ENCODE measurements around the gene CREB3L4. TPM values are rescaled to one million over a fixed set of nuclear protein-coding genes. Genes with fewer than 3 reads are reported as not detected.

The CREB3L4 gene
- total and polyA plus RNA-seq, 2 of the 13 experiments (the other 11 are each of a cell fraction or from before 2014, with no cell fraction given): 9.9 to 18.7 TPM

DNA sequence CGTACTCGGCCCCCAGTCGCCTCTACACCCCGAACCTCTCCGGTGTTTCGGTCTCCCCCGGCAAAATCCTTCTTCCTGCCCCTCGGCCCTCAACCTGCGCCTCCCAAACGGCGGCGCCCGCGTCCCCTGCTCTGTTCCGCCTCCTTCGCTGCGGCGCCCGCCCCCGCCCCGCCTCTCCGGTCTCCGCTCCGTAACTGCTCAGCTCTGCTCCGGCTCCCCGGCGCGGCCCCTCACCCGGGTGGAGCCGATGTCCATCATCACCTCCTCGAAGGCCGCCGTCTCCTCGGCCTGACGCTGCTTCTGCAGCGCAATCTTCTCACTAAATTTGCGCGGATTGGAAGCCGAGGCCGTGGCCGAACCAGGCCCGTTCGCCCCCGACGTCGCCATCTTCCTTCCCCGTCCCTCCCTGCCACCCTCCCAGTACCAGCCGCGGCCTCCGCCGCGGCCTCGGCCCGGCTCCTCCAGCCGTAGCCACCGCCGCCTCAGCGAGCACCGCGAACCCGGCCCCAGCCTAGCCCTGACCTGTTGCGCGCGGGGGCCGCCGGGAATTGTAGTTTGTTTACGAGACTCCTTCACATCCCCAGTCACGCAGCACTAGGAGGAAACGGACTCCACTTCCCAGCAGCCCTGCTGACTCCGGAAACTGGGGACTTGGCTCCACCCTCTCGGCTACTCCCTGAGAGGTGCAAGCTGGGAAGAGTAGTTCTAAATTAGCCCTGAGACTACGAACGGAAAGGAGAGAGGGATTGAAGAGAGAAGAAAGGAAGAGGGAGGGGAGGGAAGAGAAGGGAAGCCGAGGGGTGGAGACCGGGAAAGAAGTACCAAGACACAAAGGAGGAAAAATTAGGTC is 9.4 kb upstream of the CREB3L4 start, which contains the start of gene CRTC2 (continued):
- no peak for TF ChIP-seq MYNN (CRISPR knock-in tag; IDR thresholded peaks at IDR 0.05; ENCODE audit: low read depth)
- 0 out of 2 replicates have a peak, but pooled peaks have one; percentile 41 for TF ChIP-seq ZNF350 (CRISPR knock-in tag; IDR thresholded peaks at IDR 0.05; ENCODE audit: borderline replicate concordance, low read depth)
- no peak for TF ChIP-seq ZNF10 (CRISPR knock-in tag; IDR thresholded peaks at IDR 0.05; ENCODE audit: borderline replicate concordance, low read depth)
- no peak for TF ChIP-seq HOXA9 (CRISPR knock-in tag; IDR thresholded peaks at IDR 0.05; ENCODE audit: borderline replicate concordance)
- TF ChIP-seq FLYWCH1 (CRISPR knock-in tag; IDR thresholded peaks at IDR 0.05): no peak
- no peak for TF ChIP-seq ZIK1 (CRISPR knock-in tag; IDR thresholded peaks at IDR 0.05; ENCODE audit: borderline replicate concordance, low read depth)
- no peak for TF ChIP-seq XBP1 (CRISPR knock-in tag; IDR thresholded peaks at IDR 0.05)
- TF ChIP-seq THAP11 (CRISPR knock-in tag; IDR thresholded peaks at IDR 0.05): peak; percentile 98
- TF ChIP-seq FOXA1 (IDR thresholded peaks at IDR 0.05): no peak
- TF ChIP-seq FOXA1 (CRISPR knock-in tag; IDR thresholded peaks at IDR 0.05): 0 out of 2 replicates have a peak, but pooled peaks have one; percentile 15
- peak; percentile 75; the same call in 1 of the 2 replicates for TF ChIP-seq KDM5B (CRISPR knock-in tag; IDR thresholded peaks at IDR 0.05; ENCODE audit: borderline replicate concordance)
- no peak for TF ChIP-seq RORA (CRISPR knock-in tag; IDR thresholded peaks at IDR 0.05)
- no peak for TF ChIP-seq ZFP36L2 (CRISPR knock-in tag; IDR thresholded peaks at IDR 0.05)
- TF ChIP-seq, protein P1, sequence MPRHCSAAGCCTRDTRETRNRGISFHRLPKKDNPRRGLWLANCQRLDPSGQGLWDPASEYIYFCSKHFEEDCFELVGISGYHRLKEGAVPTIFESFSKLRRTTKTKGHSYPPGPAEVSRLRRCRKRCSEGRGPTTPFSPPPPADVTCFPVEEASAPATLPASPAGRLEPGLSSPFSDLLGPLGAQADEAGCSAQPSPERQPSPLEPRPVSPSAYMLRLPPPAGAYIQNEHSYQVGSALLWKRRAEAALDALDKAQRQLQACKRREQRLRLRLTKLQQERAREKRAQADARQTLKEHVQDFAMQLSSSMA (CRISPR knock-in tag; IDR thresholded peaks at IDR 0.05): no peak
- TF ChIP-seq FOXC1 (CRISPR knock-in tag; IDR thresholded peaks at IDR 0.05; ENCODE audit: borderline replicate concordance): no peak
- TF ChIP-seq, protein P2, sequence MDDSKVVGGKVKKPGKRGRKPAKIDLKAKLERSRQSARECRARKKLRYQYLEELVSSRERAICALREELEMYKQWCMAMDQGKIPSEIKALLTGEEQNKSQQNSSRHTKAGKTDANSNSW (CRISPR knock-in tag; IDR thresholded peaks at IDR 0.05; ENCODE audit: borderline replicate concordance): no peak
- peak; percentile 4; the same call in 1 of the 2 replicates for TF ChIP-seq ZNF558 (CRISPR knock-in tag; IDR thresholded peaks at IDR 0.05; ENCODE audit: borderline replicate concordance)
- TF ChIP-seq, protein P3, sequence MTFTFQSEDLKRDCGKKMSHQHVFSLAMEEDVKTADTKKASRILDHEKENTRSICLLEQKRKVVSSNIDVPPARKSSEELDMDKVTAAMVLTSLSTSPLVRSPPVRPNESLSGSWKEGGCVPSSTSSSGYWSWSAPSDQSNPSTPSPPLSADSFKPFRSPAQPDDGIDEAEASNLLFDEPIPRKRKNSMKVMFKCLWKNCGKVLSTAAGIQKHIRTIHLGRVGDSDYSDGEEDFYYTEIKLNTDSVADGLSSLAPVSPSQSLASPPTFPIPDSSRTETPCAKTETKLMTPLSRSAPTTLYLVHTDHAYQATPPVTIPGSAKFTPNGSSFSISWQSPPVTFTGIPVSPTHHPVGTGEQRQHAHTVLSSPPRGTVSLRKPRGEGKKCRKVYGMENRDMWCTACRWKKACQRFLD (CRISPR knock-in tag; IDR thresholded peaks at IDR 0.05; ENCODE audit: borderline replicate concordance): peak; percentile 70; the same call in 1 of the 2 replicates
- no peak for TF ChIP-seq CHD4 (IDR thresholded peaks at IDR 0.05; ENCODE audit: borderline replicate concordance, low read length)
- no peak for TF ChIP-seq ZKSCAN8 (CRISPR knock-in tag; IDR thresholded peaks at IDR 0.05; ENCODE audit: borderline replicate concordance)
- no peak for TF ChIP-seq ZNF775 (CRISPR knock-in tag; IDR thresholded peaks at IDR 0.05; ENCODE audit: borderline replicate concordance)
- TF ChIP-seq ZNF557 (CRISPR knock-in tag; IDR thresholded peaks at IDR 0.05): no peak
- TF ChIP-seq, protein P4, sequence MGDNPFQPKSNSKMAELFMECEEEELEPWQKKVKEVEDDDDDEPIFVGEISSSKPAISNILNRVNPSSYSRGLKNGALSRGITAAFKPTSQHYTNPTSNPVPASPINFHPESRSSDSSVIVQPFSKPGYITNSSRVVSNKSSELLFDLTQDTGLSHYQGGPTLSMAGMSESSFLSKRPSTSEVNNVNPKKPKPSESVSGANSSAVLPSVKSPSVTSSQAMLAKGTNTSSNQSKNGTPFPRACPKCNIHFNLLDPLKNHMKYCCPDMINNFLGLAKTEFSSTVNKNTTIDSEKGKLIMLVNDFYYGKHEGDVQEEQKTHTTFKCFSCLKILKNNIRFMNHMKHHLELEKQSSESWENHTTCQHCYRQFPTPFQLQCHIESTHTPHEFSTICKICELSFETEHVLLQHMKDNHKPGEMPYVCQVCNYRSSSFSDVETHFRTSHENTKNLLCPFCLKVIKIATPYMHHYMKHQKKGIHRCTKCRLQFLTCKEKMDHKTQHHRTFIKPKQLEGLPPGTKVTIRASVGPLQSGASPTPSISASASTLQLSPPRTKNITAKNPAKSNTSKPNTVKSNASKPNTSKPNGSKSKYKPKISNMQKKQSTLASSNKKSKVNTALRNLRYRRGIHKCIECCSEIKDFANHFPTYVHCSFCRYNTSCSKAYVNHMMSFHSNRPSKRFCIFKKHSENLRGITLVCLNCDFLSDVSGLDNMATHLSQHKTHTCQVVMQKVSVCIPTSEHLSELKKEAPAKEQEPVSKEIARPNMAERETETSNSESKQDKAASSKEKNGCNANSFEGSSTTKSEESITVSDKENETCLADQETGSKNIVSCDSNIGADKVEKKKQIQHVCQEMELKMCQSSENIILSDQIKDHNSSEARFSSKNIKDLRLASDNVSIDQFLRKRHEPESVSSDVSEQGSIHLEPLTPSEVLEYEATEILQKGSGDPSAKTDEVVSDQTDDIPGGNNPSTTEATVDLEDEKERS (CRISPR knock-in tag; IDR thresholded peaks at IDR 0.05): no peak

Data from HepG2 (cell line).